Activated CD8-positive, alpha-beta memory T cell treated with anti-CD3 and anti-CD28 coated beads, Interleukin-2, amount 10 ng/mL, durations not matched to agents 7 days and 5 days (primary cell): Measurements from ENCODE around the gene EIF2S3. TPM values are rescaled to one million over a fixed set of nuclear protein-coding genes. Genes with fewer than 3 reads are reported as not detected.

ENCODE experiments used
- ATAC-seq: fragments of 150-1000 bp; cut with Tn5 transposase; one replicate; pipeline ENCODE4 v1.10.0; 2021; ENCODE audit warnings: moderate library complexity
- CTCF ChIA-PET: fragments of 350-600 bp; sonication (Branson Sonifier 250); formaldehyde crosslinking; loops from one replicate; lab custom pipeline; 2021; ENCODE audit warnings: antibody characterized with exemption; lab: Charles Lee
- DNase-seq: peaks from one replicate; pipeline ENCODE4 v3.0.0-alpha.2; 2020
- H3K27ac Mint-ChIP-seq: one replicate; pipeline ENCODE4 v1.8.0; 2021; ENCODE audit warnings: mild to moderate bottlenecking, mixed read lengths
- H3K27me3 Mint-ChIP-seq: one replicate; pipeline ENCODE4 v1.8.0; 2021; ENCODE audit warnings: mixed read lengths
- H3K36me3 Mint-ChIP-seq: one replicate; pipeline ENCODE4 v1.8.0; 2021; ENCODE audit warnings: mild to moderate bottlenecking, mixed read lengths
- H3K4me1 Mint-ChIP-seq: one replicate; pipeline ENCODE4 v1.8.0; 2021; ENCODE audit warnings: mixed read lengths
- H3K4me3 Mint-ChIP-seq: one replicate; pipeline ENCODE4 v1.8.0; 2021; ENCODE audit warnings: mild to moderate bottlenecking, moderate library complexity, mixed read lengths
- H3K9me3 Mint-ChIP-seq: one replicate; pipeline ENCODE4 v1.8.0; 2022; ENCODE audit warnings: low read depth, mixed read lengths
- total RNA-seq, 2 experiments: library from RNA; stranded (reverse); gene quantifications; one replicate each; pipeline ENCODE4 v1.2.3, GENCODE V29; 2021

Gene EIF2S3
- total RNA-seq, result 100 to 1,000 TPM; 179 to 204 TPM

DNA sequence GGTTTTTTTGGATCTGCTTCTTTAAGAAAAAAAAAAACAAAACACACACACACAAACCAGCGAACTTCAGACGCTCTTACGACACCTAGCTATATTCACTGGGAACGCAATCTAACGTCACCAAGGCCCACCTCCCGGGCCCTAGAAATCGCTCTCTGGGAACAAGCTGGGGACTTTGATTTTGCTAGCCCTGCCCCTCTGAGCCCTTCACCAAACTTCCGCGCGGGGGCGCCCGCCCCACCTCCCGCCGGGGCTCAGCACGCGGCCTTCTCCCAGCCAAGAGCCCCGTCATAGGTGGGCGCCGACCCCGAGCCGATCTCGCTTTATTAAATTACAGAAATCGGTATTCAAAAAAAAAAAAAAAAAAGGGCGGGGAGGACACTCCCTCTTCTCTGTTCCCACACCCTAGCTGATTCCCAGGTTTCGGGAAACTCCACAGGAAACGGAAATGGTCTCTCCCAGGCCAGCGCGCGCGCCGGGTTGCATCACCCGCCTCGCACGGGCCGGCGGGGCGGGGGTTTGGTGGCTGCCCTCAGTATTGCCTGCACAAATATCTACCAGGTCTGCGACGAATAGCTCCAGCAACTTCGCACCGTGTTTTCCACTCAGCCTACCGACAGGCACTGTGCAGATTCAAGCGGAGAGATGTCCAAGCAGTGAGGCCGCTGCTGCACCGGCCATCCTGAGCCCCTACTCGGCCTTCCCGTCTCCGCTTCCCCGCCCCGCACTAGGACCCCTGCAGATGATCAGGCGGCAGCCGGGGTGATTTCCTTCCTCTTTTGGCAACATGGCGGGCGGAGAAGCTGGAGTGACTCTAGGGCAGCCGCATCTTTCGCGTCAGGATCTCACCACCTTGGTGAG, at the start of gene EIF2S3:
TSS of gene EIF2S3 (plus strand) at position 775 of the 861 bp plus-strand sequence. CDS start at position 788, 13 bp downstream.
- CTCF ChIA-PET, result interaction anchor here (0.7 to 3.9 kb wide), 20 partner anchors 10 to 272 kb away, joined by 3 to 39 read pairs (median 4); partner anchors contain the start of genes APOO, CXorf58, KLHL15 and SAT1
- Mint-ChIP-seq H3K4me1 (peaks cover 15% of the 10 kb centered on the region), H3K36me3 (peaks cover 15% of the 10 kb centered on the region), H3K4me3 (no peak within 1 kb of the TSS), H3K27ac (no peak within 1 kb of the TSS), H3K9me3 (no peaks in the 10 kb centered on the region), H3K27me3 (no peaks in the 10 kb centered on the region)
- peak; percentile 90 for DNase-seq
- ATAC-seq, result peak; percentile 87

DNA sequence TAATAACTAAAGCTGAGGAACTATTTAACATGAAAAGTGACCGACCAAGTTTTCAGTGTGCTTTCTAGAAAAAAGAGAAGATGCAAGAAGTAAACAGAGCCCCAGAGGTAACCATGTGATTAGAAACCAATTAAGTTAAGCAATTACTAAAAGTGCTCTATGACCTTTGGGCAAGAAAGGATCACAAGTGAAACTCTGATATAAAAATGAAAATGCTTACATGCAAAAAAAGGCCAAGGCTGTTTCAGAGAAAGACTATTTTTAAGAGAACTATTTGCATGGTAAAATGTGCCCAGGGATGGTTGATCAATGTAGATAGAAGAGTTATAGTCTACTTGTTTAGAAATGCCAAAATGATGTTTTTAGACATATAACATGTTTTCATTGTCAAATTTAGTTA, 49.7 kb upstream of the EIF2S3 start:
- Mint-ChIP-seq H3K27ac (peak overlapping the region; percentile 50), H3K9me3 (no peaks in the 10 kb centered on the region), H3K4me1 (peaks cover 26% of the 10 kb centered on the region), H3K27me3 (no peaks in the 10 kb centered on the region), H3K4me3 (no peak overlapping the region), H3K36me3 (peaks cover 21% of the 10 kb centered on the region)
- CTCF ChIA-PET, result interaction anchor here (1.2 kb wide), 1 partner anchor 22 kb away, joined by 3 read pairs; the partner anchor contains the start of gene KLHL15
- no peak for DNase-seq
- ATAC-seq, result no peak

DNA sequence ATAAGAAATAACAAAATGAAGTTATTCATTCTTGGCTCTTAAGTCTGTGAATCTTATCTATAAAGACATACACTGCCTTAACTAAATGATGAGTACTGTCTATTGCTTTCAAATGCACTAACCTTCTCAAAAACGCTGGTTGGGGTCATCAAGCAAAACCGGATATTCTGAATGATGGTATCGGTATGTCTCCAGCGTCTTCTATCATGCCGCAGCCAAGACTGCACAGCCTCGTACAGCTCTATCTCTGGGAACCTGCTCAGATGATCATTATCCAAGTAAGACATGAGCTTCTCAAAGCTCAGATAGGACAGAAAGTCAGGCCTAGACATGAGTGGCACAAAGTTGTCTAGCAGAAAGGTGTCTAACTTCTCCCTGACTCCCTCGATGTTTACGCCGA, 48.9 kb upstream of the EIF2S3 start:
- DNase-seq (no peak), ATAC-seq (no peak)
- no peak overlapping the region for H3K4me3 Mint-ChIP-seq
- H3K9me3 Mint-ChIP-seq, result no peaks in the 10 kb centered on the region
- peak overlapping the region; percentile 32 for H3K27ac Mint-ChIP-seq
- H3K27me3 Mint-ChIP-seq, result no peaks in the 10 kb centered on the region
- H3K36me3 Mint-ChIP-seq, result peaks cover 22% of the 10 kb centered on the region
- CTCF ChIA-PET, result interaction anchor here (1.4 kb wide), 1 partner anchor 97 kb away, joined by 3 read pairs; no protein-coding TSS in a partner anchor
- peaks cover 32% of the 10 kb centered on the region for H3K4me1 Mint-ChIP-seq

DNA sequence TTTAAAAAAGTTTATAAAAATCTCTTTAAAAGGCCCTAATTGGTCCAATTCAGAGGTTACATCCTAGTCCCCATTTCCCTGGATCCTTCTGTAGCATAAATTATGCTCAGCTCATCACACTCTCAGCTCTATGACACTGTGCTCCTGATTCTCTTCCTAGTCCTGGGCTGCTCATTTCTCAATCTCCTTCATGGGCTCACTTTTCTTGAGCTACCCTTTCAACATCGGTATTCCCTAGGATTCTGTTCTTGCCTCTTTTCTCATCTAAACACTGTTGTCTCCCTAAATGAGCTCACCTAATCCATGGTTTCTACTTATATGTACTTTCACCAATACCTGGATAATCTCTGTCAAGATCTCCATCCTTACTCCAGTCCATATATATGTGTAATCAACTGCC, 42.5 kb upstream of the EIF2S3 start:
- peaks cover 17% of the 10 kb centered on the region for H3K36me3 Mint-ChIP-seq
- H3K27me3 Mint-ChIP-seq, result no peaks in the 10 kb centered on the region
- DNase-seq (no peak), ATAC-seq (no peak)
- no peak overlapping the region for H3K27ac Mint-ChIP-seq
- peaks cover 37% of the 10 kb centered on the region for H3K4me1 Mint-ChIP-seq
- CTCF ChIA-PET, result interaction anchor here (1.0 kb wide), 1 partner anchor 9 kb away, joined by 4 read pairs; no protein-coding TSS in a partner anchor
- H3K4me3 Mint-ChIP-seq, result no peak overlapping the region
- no peaks in the 10 kb centered on the region for H3K9me3 Mint-ChIP-seq

DNA sequence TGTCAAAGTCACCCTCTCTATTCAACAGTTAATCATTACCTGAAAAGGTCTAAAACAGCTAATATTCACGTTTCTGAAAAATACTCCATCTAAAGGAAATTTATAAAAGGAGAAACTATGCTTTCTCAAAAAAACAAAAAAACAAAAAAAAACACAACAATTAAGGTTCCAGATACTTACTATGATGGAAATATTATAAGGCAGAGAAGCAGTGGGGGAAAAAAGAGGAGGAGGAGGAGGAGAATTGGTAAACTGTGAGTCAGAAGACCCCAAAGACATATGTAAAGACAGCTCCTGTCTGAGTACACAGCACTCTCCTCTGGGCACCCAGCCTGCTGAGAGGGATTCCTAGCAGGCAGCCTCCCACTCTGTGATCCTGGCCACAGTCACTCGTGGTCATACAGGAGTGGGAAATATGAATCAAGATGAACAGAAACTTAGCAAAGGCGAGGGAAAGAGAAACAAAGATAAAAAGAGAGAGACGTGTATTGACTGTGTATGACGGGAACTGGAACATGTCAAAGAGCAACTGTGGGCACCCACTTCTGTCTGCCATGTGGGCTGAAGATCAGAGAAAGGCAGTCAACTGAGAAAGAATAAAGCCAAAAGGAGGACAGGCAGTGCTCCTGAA, 40.3 kb upstream of the EIF2S3 start:
- H3K27ac Mint-ChIP-seq, result peak overlapping the region; percentile 85
- ATAC-seq (peak; percentile 78), DNase-seq (peak; percentile 42)
- peaks cover 21% of the 10 kb centered on the region for H3K36me3 Mint-ChIP-seq
- H3K27me3 Mint-ChIP-seq, result no peaks in the 10 kb centered on the region
- H3K4me3 Mint-ChIP-seq, result peak overlapping the region; percentile 61
- CTCF ChIA-PET, result no interaction called here
- peaks cover 36% of the 10 kb centered on the region for H3K4me1 Mint-ChIP-seq
- no peaks in the 10 kb centered on the region for H3K9me3 Mint-ChIP-seq

DNA sequence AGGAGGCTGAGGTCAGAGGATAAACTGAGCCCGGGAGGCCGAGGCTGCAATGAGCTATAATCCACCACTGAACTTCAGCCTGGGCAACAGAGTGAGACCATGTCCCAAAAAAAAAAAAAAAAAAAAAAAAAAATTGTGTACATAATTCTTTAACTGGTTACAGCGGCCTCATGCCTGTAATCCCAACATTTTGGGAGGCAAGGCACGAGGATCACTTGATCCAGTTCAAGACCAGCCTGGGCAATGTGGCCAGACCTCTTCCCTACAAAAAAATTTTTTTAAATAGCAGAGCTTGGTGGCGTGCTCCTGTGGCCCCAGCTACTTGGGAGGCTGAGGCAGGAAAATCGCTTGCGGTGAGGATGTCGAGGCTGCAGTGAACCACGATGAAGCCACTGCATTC, 37.1 kb upstream of the EIF2S3 start:
- Mint-ChIP-seq H3K27ac (no peak overlapping the region), H3K4me3 (no peak overlapping the region), H3K27me3 (no peaks in the 10 kb centered on the region), H3K9me3 (no peaks in the 10 kb centered on the region), H3K36me3 (peaks cover 21% of the 10 kb centered on the region), H3K4me1 (peaks cover 44% of the 10 kb centered on the region)
- ATAC-seq (no peak), DNase-seq (no peak)
- CTCF ChIA-PET, result interaction anchor here (0.6 to 0.7 kb wide), 3 partner anchors 9 to 183 kb away, joined by 3 to 4 read pairs (median 3); no protein-coding TSS in a partner anchor

DNA sequence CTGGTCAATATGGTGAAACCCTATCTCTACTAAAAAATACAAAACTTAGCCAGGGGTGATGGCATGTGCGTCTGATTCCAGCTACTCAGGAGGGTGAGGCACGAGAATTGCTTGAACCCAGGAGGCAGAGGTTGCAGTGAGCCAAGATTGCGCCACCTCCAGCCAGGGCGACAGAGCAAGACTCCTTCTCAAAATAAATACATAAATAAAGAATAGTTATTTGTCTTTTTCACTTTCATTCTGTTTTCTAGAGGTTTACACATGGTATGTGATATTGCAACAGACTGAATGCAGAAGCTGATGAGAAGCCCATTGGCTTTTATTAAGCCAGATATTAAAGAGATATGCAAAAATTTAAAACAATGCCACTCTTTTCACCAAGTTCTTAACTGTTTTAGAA, 35.9 kb upstream of the EIF2S3 start:
- Mint-ChIP-seq H3K4me1 (peaks cover 47% of the 10 kb centered on the region), H3K4me3 (no peak overlapping the region)

DNA sequence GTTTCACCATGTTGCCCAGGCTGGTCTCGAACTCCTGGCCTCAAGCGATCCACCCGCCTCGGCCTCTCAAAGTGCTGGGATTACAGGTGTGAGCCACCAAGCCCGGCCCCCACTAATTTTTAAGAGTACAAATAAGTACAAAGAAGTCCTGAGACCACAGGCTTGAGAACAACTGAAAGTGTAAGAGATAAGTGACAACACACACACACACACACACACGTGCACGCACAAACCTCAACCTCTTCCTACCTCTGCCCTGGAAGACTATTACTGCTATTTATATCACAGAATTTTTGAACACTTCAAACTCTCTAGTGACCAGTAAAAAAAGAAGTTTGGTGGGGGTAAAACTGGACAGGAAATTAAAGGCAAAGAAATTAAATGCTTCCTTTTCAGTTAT, 35.3 kb upstream of the EIF2S3 start:
- CTCF ChIA-PET, result interaction anchor here (2.2 kb wide), 1 partner anchor 34 kb away, joined by 8 read pairs; no protein-coding TSS in a partner anchor
- Mint-ChIP-seq H3K27me3 (no peaks in the 10 kb centered on the region), H3K4me3 (no peak overlapping the region), H3K9me3 (no peaks in the 10 kb centered on the region), H3K27ac (no peak overlapping the region), H3K36me3 (peaks cover 27% of the 10 kb centered on the region), H3K4me1 (peaks cover 44% of the 10 kb centered on the region)
- ATAC-seq, result no peak
- peak; percentile 49 for DNase-seq

More for the DNA sequence above, 35.9 kb upstream of the EIF2S3 start:
- ATAC-seq (no peak), DNase-seq (no peak)
- Mint-ChIP-seq H3K9me3 (no peaks in the 10 kb centered on the region), H3K36me3 (peaks cover 27% of the 10 kb centered on the region), H3K27ac (no peak overlapping the region), H3K27me3 (no peaks in the 10 kb centered on the region)
- CTCF ChIA-PET, result interaction anchor here (2.2 kb wide), 1 partner anchor 35 kb away, joined by 8 read pairs; no protein-coding TSS in a partner anchor

DNA sequence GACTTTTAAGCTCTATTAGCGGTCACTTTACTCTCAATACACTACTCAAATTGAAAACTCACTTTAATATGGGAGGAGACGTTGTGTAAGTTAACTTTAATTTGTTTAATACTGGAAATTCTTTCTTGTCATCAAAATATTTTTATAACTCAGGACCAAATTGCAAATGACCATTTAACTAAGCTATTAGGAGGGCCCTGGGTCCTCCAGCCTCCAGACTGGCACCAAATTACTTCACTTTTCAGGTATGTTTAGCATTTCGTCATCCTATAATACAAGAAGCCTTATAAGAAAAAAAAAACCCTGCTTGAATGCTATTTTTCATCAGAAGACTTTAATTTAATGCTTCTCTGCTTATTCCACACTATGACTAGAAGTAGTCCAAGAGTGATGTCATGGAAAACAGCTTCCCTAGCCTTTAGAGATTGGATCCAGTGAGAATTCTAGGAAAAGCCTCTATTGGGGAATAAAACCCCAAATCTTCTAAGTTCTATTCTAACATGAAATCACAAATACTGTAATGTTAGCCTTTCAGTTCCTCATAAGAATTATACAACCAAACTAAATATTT, 34.4 kb upstream of the EIF2S3 start:
- CTCF ChIA-PET, result interaction anchor here (1.2 to 2.2 kb wide), 3 partner anchors 8 to 112 kb away, joined by 3 to 8 read pairs (median 4); partner anchors contain the start of genes APOO and CXorf58
- H3K27me3 Mint-ChIP-seq, result no peaks in the 10 kb centered on the region
- peaks cover 25% of the 10 kb centered on the region for H3K36me3 Mint-ChIP-seq
- peaks cover 36% of the 10 kb centered on the region for H3K4me1 Mint-ChIP-seq
- peak overlapping the region; percentile 19 for H3K27ac Mint-ChIP-seq
- H3K4me3 Mint-ChIP-seq, result peak overlapping the region; percentile 36
- no peaks in the 10 kb centered on the region for H3K9me3 Mint-ChIP-seq
- DNase-seq, result no peak
- no peak for ATAC-seq

DNA sequence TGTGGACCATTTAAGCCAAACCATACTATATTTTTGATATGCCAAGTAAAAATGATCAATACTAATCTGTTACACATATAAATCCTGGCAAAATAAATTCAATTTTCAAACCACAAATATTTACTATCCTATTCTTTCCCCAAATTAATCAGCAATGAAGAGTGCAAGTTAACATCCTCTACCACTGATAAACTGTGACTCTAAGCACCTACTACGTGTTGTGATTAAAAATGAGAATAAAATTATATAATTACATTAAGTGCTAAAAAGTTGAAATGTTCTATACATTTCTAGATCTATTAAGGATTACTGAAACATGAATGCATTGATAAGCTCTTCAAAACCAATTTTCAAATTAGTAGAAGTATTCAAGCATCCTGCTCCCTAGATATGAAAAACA, 31.2 kb upstream of the EIF2S3 start:
- peak overlapping the region; percentile 86 for H3K4me3 Mint-ChIP-seq
- ATAC-seq, result no peak
- H3K27me3 Mint-ChIP-seq, result no peaks in the 10 kb centered on the region
- no peaks in the 10 kb centered on the region for H3K9me3 Mint-ChIP-seq
- H3K4me1 Mint-ChIP-seq, result peaks cover 33% of the 10 kb centered on the region
- H3K27ac Mint-ChIP-seq, result peak overlapping the region; percentile 90
- H3K36me3 Mint-ChIP-seq, result peaks cover 20% of the 10 kb centered on the region
- CTCF ChIA-PET, result interaction anchor here (1.2 to 4.0 kb wide), 2 partner anchors 30 to 44 kb away, joined by 3 to 39 read pairs; partner anchors contain the start of gene EIF2S3
- no peak for DNase-seq

DNA sequence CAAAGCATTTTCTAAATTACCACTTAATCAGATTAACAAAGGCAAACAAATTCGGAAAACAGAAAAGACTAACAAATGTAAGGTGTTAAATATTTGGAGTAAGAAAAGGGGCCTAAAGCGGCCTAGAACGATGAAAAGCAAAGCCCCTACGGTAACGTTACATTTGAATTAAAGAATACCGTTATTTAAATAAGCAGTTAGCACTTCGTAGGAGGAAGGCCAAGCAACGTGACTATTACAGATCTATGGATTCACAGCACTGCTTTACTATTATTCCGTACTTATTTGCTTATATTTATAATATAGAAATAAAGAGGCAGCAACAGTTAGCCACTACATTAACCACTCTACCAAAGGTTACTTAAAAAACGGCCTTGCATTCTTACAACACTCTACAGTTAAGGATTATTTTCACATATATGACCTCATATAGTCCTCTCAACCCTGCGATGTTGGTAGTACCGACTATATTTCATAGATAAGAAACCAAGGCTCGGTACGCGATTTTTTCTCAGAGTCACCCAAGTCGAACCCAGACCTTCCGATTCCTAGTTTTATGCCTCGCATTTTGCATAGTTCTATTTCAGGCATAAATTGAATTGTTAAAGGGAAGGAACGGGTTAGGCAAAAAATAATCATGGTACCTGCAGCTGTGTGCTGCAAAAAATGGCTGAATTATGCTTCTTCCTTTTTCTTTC, 30.6 kb upstream of the EIF2S3 start:
- CTCF ChIA-PET, result interaction anchor here (1.2 to 4.0 kb wide), 2 partner anchors 30 to 43 kb away, joined by 3 to 39 read pairs; partner anchors contain the start of gene EIF2S3
- H3K36me3 Mint-ChIP-seq, result peaks cover 20% of the 10 kb centered on the region
- ATAC-seq, result no peak
- peak overlapping the region; percentile 90 for H3K27ac Mint-ChIP-seq
- peaks cover 32% of the 10 kb centered on the region for H3K4me1 Mint-ChIP-seq
- peak overlapping the region; percentile 86 for H3K4me3 Mint-ChIP-seq
- DNase-seq, result no peak
- no peaks in the 10 kb centered on the region for H3K9me3 Mint-ChIP-seq
- no peaks in the 10 kb centered on the region for H3K27me3 Mint-ChIP-seq
